HL-60 (cell line): ENCODE measurements around the gene PTGER4.
"Not testable (repeated sequence)": the region's sequence is repeated elsewhere in the genome, so short reads cannot be mapped to it uniquely, and the experiment has no call there.

Experiments
- DNase-seq, 2 experiments: peaks; one replicate each; pipeline ENCODE4 v3.0.0-alpha.2; 2010 to 2020; ENCODE audit warnings: low read depth in 1 of 2, low spot score in 1 of 2
- H3K27ac ChIP-seq: fragments of 250-450 bp; sonication (Bioruptor Pico); replicated peaks from 2 replicates; pipeline ENCODE4 v1.5.1; 2020; ENCODE audit warnings: mild to moderate bottlenecking, moderate library complexity
- H3K27me3 ChIP-seq: fragments of 250-450 bp; sonication (Bioruptor Pico); 2 replicates; pipeline ENCODE4 v1.5.1; 2021; ENCODE audit warnings: mild to moderate bottlenecking, moderate library complexity; ENCODE audit not compliant: insufficient read depth, poor library complexity, severe bottlenecking
- H3K4me3 ChIP-seq: replicated peaks from 2 replicates; pipeline ENCODE4 v1.5.1; 2011; ENCODE audit warnings: mild to moderate bottlenecking, control low read depth, low read length; ENCODE audit not compliant: insufficient read depth
- GABPA ChIP-seq: IDR thresholded peaks from 2 replicates; pipeline ENCODE4 v1.6.1; 2012; ENCODE audit warnings: low read depth
- POLR2AphosphoS5 ChIP-seq: IDR thresholded peaks from 2 replicates; pipeline ENCODE4 v1.6.1; 2012; ENCODE audit warnings: low read depth
- SPI1 ChIP-seq: IDR thresholded peaks from 2 replicates; pipeline ENCODE4 v1.6.1; 2012; ENCODE audit warnings: low read depth, mild to moderate bottlenecking, borderline replicate concordance
- TF ChIP-seq, protein P1 (sequence below): IDR thresholded peaks from 2 replicates; pipeline ENCODE4 v1.6.1; 2012; ENCODE audit warnings: low read depth; ENCODE audit not compliant: insufficient replicate concordance
- TF ChIP-seq, protein P2 (sequence below): IDR thresholded peaks from one replicate; pipeline ENCODE4 v1.5.1; 2011; ENCODE audit warnings: low read length, control low read depth, inconsistent platforms; ENCODE audit not compliant: insufficient read depth

The PTGER4 gene

DNA sequence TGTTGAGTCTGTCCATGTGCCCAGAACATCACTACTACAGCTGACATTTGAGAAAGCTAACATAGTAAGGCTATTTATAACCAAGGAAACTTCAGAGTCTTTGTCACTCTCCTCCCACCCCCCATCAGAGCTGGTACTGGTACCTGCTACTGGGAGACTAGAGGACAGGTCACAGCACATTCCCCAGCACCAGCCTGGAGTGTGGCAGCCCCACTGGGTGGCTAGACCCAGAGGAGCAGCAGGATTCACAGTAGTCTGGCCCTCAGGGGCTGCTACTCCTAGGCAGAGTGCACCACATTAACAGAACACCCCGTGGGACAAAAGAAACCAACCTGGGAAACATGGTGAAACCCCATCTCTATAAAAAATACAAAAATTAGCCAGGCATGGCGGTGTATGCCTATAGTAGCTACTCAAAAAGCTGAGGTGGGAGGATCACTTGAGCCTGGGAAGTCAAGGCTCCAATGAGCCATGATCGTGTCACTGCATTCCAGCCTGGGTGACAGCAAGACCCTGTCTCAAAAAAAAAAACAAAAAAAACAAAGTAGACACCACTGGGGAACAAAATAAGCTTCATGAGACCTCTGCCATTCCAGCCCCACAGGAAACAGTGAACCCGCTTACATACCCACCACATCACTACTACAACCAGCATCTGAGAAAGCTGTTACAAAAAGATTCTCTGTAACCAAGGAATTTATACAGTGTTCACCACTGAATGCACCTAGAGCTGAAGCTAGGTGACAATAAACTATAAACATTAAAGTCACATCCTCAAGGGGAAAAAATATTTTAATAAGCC is 26.3 kb upstream of the PTGER4 start:
- no peaks in the 10 kb centered on the region for H3K27me3 ChIP-seq
- H3K27ac ChIP-seq, result no peak overlapping the region
- DNase-seq, result no peak
- TF ChIP-seq GABPA (no peak), SPI1 (no peak), POLR2AphosphoS5 (no peak)
- TF ChIP-seq, protein P1, sequence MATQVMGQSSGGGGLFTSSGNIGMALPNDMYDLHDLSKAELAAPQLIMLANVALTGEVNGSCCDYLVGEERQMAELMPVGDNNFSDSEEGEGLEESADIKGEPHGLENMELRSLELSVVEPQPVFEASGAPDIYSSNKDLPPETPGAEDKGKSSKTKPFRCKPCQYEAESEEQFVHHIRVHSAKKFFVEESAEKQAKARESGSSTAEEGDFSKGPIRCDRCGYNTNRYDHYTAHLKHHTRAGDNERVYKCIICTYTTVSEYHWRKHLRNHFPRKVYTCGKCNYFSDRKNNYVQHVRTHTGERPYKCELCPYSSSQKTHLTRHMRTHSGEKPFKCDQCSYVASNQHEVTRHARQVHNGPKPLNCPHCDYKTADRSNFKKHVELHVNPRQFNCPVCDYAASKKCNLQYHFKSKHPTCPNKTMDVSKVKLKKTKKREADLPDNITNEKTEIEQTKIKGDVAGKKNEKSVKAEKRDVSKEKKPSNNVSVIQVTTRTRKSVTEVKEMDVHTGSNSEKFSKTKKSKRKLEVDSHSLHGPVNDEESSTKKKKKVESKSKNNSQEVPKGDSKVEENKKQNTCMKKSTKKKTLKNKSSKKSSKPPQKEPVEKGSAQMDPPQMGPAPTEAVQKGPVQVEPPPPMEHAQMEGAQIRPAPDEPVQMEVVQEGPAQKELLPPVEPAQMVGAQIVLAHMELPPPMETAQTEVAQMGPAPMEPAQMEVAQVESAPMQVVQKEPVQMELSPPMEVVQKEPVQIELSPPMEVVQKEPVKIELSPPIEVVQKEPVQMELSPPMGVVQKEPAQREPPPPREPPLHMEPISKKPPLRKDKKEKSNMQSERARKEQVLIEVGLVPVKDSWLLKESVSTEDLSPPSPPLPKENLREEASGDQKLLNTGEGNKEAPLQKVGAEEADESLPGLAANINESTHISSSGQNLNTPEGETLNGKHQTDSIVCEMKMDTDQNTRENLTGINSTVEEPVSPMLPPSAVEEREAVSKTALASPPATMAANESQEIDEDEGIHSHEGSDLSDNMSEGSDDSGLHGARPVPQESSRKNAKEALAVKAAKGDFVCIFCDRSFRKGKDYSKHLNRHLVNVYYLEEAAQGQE, result no peak
- TF ChIP-seq, protein P2, sequence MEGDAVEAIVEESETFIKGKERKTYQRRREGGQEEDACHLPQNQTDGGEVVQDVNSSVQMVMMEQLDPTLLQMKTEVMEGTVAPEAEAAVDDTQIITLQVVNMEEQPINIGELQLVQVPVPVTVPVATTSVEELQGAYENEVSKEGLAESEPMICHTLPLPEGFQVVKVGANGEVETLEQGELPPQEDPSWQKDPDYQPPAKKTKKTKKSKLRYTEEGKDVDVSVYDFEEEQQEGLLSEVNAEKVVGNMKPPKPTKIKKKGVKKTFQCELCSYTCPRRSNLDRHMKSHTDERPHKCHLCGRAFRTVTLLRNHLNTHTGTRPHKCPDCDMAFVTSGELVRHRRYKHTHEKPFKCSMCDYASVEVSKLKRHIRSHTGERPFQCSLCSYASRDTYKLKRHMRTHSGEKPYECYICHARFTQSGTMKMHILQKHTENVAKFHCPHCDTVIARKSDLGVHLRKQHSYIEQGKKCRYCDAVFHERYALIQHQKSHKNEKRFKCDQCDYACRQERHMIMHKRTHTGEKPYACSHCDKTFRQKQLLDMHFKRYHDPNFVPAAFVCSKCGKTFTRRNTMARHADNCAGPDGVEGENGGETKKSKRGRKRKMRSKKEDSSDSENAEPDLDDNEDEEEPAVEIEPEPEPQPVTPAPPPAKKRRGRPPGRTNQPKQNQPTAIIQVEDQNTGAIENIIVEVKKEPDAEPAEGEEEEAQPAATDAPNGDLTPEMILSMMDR, result no peak
- H3K4me3 ChIP-seq, result no peak overlapping the region

GRCh38 chr5:40654377-40654991 is 25.2 kb upstream of the PTGER4 start:
- Histone ChIP-seq H3K4me3 (no peak overlapping the region), H3K27ac (no peak overlapping the region), H3K27me3 (no peaks in the 10 kb centered on the region)
- TF ChIP-seq GABPA (no peak), SPI1 (no peak), POLR2AphosphoS5 (no peak)
- TF ChIP-seq, protein P1, result no peak
- TF ChIP-seq, protein P2, result no peak
- no peak for DNase-seq

DNA sequence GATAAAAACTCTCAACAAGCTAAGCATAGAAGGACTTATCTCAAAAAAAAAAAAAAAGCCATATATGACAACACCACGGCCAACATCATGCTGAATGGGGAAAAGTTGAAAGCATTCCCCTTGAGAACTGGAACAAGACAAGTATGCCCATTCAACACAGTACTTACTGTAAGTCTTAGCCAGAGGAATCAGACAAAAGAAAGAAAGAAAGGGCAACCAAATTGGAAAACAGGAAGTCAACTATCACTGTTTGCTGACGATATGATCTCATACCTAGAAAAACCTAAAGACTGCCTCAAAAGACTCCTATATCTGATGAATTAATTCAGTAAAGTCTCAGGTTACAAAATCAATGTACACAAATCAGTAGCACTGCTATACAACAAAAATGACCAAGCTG is 24.6 kb upstream of the PTGER4 start:
- H3K4me3 ChIP-seq, result no peak overlapping the region
- no peak for DNase-seq
- no peaks in the 10 kb centered on the region for H3K27me3 ChIP-seq
- TF ChIP-seq SPI1, result peak; percentile 80; the same call in 1 of the 2 replicates
- TF ChIP-seq GABPA, result no peak
- H3K27ac ChIP-seq, result no peak overlapping the region

- H3K4me3 ChIP-seq, H3K27ac ChIP-seq, DNase-seq, H3K27me3 ChIP-seq: not testable (repeated sequence)
These were observed 23.6 kb upstream of the PTGER4 start for GRCh38 chr5:40656091-40656490.

- Histone ChIP-seq H3K4me3 (no peak overlapping the region), H3K27ac (no peak overlapping the region), H3K27me3 (no peaks in the 10 kb centered on the region)
- TF ChIP-seq POLR2AphosphoS5, result no peak
- no peak for TF ChIP-seq GABPA
- no peak for TF ChIP-seq SPI1
- TF ChIP-seq, protein P2, result no peak
- TF ChIP-seq, protein P1, result no peak
- no peak for DNase-seq
These were observed 22.9 kb upstream of the PTGER4 start for GRCh38 chr5:40656766-40657165.
